Measurements from ENCODE around the gene ZNF385B.

Gene ZNF385B

GRCh38 chr2:179884193-179884592, 22.8 kb upstream of the ZNF385B start:
- TF ChIP-seq SIN3A (IDR thresholded peaks at IDR 0.05; ENCODE audit: borderline replicate concordance, insufficient read depth, low read length) (no peak), POLR2AphosphoS5 (IDR thresholded peaks at IDR 0.05; ENCODE audit: low read depth, low read length) (no peak), TAF1 (IDR thresholded peaks at IDR 0.05; ENCODE audit: borderline replicate concordance, insufficient read depth, low read length) (no peak), REST (IDR thresholded peaks at IDR 0.05; ENCODE audit: insufficient read depth in 1 of 2, low read depth in 2 of 2, low read length in 2 of 2) (no peak), FOXP2 (optimal IDR thresholded peaks at IDR 0.05; ENCODE audit: borderline replicate concordance, extremely low read depth, extremely low read length, insufficient read depth) (no peak)

- TF ChIP-seq REST (IDR thresholded peaks at IDR 0.05; ENCODE audit: insufficient read depth in 1 of 2, low read depth in 2 of 2, low read length in 2 of 2) (no peak), POLR2AphosphoS5 (IDR thresholded peaks at IDR 0.05; ENCODE audit: low read depth, low read length) (no peak), TAF1 (IDR thresholded peaks at IDR 0.05; ENCODE audit: borderline replicate concordance, insufficient read depth, low read length) (no peak), SIN3A (IDR thresholded peaks at IDR 0.05; ENCODE audit: borderline replicate concordance, insufficient read depth, low read length) (no peak), FOXP2 (optimal IDR thresholded peaks at IDR 0.05; ENCODE audit: borderline replicate concordance, extremely low read depth, extremely low read length, insufficient read depth) (no peak)
Measured at GRCh38 chr2:179882851-179883806, 21.7 kb upstream of the ZNF385B start.

- no peak for TF ChIP-seq TAF1 (IDR thresholded peaks at IDR 0.05; ENCODE audit: borderline replicate concordance, insufficient read depth, low read length)
- no peak for TF ChIP-seq REST (IDR thresholded peaks at IDR 0.05; ENCODE audit: insufficient read depth in 1 of 2, low read depth in 2 of 2, low read length in 2 of 2)
- no peak for TF ChIP-seq FOXP2 (optimal IDR thresholded peaks at IDR 0.05; ENCODE audit: borderline replicate concordance, extremely low read depth, extremely low read length, insufficient read depth)
- no peak for TF ChIP-seq SIN3A (IDR thresholded peaks at IDR 0.05; ENCODE audit: borderline replicate concordance, insufficient read depth, low read length)
- no peak for TF ChIP-seq POLR2AphosphoS5 (IDR thresholded peaks at IDR 0.05; ENCODE audit: low read depth, low read length)
Measured at GRCh38 chr2:179877601-179878364, 16.4 kb upstream of the ZNF385B start.

- TF ChIP-seq TAF1 (IDR thresholded peaks at IDR 0.05; ENCODE audit: borderline replicate concordance, insufficient read depth, low read length) (no peak), FOXP2 (optimal IDR thresholded peaks at IDR 0.05; ENCODE audit: borderline replicate concordance, extremely low read depth, extremely low read length, insufficient read depth) (no peak), SIN3A (IDR thresholded peaks at IDR 0.05; ENCODE audit: borderline replicate concordance, insufficient read depth, low read length) (no peak), REST (IDR thresholded peaks at IDR 0.05; ENCODE audit: insufficient read depth in 1 of 2, low read depth in 2 of 2, low read length in 2 of 2) (no peak), POLR2AphosphoS5 (IDR thresholded peaks at IDR 0.05; ENCODE audit: low read depth, low read length) (no peak)
Measured at GRCh38 chr2:179876266-179876665, 14.9 kb upstream of the ZNF385B start.
